ENCODE measurements around the gene NCOA7.

NCOA7 gene, protein sequence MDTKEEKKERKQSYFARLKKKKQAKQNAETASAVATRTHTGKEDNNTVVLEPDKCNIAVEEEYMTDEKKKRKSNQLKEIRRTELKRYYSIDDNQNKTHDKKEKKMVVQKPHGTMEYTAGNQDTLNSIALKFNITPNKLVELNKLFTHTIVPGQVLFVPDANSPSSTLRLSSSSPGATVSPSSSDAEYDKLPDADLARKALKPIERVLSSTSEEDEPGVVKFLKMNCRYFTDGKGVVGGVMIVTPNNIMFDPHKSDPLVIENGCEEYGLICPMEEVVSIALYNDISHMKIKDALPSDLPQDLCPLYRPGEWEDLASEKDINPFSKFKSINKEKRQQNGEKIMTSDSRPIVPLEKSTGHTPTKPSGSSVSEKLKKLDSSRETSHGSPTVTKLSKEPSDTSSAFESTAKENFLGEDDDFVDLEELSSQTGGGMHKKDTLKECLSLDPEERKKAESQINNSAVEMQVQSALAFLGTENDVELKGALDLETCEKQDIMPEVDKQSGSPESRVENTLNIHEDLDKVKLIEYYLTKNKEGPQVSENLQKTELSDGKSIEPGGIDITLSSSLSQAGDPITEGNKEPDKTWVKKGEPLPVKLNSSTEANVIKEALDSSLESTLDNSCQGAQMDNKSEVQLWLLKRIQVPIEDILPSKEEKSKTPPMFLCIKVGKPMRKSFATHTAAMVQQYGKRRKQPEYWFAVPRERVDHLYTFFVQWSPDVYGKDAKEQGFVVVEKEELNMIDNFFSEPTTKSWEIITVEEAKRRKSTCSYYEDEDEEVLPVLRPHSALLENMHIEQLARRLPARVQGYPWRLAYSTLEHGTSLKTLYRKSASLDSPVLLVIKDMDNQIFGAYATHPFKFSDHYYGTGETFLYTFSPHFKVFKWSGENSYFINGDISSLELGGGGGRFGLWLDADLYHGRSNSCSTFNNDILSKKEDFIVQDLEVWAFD

DNA sequence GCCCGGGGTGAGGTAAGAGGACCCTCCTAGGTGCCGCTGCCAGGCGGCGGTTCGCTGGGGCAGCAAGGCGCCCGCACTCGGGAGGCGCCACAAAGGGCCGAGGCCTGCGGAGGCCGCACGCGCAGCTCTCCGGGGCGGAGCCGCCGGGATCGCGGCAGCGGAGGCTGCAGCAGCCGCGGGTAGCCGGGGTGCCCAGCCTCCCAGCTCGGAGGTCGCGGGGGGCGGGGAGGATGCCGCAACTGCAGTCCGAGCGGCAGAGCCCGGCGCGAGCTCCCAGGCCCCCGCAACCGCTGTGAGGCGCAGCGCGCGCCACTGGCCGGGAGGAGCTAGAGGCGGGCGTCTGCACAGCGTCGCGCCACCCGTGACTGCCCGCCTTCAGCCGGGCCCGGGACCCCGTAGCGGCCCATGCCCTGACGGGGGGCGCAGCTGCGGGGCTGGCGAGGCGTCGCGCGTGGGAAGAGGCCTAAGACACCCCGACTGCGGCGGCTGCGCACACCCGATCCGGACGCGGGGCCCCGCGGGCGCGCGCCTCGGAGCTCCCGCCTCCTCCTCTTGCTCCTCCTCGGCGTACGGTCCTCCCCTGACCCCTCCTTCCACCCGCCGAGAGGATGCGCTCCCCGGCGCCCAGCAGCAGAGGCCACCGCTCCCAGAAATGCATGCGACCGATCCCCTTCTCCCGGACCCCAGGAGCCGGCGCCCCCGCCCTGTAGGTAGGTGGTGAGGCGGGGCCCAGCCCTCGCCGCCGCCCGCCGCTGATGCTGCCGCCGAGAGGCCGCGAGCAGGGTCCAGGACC, at the start of gene NCOA7:
NCOA7 (plus strand) TSS at position 603 of the 793 bp plus-strand sequence. CDS start 24,395 bp downstream, outside the sequence.
- DNase-seq (ENCODE audit: low read depth in 2 of 2), result peak; percentile 58 to 66

DNA sequence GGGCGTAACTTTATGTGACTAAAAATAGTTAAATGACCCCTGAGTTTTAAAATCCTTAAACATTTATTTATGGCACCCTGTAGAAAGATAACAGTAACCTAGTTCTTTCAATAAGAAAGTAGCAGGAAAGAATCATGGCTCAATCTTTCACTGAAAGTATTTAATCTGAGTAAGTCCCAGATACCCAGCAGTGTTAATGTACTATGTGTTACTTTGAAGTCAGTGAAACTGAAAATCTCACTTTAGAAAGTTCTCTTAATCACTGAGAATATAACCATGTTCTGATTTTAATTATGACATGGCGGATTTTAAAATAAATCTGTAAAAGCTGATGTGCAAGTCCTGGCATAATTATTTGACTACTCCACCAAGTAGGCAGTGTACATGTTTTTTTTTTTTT, 49.4 kb upstream of the NCOA7 start:
- DNase-seq (ENCODE audit: low read depth in 2 of 2), result no peak

DNA sequence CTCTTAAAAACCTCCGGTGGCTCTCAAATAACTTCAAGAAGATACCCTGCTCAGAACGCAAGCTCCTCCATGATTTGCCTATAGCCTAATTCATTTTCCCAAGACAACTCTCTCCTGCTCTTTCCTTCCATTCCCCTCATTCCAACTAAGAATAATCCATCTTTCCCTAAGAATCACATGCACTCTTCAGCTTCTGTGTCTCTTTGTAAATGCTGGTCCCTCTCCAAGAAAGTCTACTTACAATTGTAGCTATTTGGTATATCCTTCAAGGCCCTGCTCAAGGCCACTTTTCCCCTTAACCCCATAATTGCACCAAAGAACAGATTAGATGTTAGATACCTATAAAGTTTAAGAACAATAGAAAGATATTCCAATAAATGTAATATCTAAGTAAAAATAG, 48.7 kb upstream of the NCOA7 start:
- DNase-seq (ENCODE audit: low read depth in 2 of 2), result no peak

DNA sequence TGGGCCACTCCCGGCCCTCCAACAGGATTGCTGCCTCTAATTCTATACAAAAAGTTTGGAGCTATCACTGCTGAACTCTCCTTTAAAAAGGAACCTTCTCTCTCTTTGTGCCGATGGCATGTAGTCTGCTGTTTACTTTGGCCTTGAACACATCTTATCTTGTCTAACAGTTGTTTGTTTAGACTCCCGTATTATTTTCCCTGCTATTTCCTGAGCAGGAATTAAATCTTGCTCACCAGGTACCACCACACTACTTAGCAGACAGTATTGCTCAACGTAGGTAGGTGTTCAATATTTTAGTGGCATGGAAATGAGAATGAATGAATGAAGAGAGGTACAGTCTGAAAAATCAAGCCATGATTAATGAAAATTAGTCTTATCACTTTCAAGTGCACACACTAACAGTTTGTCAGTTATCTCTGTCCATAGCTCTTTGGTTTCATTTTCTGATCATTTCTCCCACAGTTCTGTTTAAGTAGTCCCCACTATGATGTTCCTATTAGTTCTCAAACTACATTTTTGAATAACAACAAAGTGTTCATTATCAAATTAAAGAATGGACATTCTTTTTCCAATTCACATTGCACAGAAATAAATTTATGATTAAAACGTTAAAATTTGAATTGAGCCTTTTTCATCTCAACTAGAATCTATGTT, 48.2 kb upstream of the NCOA7 start:
- no peak for DNase-seq (ENCODE audit: low read depth in 2 of 2)

DNA sequence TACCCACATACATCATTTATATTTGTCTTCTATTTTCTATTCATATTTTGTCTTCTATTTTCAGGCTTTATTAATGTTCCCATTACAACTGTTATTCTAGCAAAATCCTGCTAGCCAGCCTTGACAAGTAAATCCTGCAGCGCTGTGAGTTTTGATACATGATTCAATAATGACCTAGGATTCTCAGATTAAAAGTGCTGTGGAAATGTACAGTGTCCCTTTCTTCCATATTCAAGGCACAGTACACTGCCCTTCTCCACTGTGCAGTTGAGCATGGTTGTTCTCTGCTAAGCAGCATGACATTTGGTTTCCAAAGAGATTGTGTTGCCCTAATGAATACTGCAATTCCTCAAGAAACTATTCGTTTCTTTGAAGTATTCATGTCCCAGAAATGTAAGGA, 47.2 kb upstream of the NCOA7 start:
- DNase-seq (ENCODE audit: low read depth in 2 of 2), result no peak

DNA sequence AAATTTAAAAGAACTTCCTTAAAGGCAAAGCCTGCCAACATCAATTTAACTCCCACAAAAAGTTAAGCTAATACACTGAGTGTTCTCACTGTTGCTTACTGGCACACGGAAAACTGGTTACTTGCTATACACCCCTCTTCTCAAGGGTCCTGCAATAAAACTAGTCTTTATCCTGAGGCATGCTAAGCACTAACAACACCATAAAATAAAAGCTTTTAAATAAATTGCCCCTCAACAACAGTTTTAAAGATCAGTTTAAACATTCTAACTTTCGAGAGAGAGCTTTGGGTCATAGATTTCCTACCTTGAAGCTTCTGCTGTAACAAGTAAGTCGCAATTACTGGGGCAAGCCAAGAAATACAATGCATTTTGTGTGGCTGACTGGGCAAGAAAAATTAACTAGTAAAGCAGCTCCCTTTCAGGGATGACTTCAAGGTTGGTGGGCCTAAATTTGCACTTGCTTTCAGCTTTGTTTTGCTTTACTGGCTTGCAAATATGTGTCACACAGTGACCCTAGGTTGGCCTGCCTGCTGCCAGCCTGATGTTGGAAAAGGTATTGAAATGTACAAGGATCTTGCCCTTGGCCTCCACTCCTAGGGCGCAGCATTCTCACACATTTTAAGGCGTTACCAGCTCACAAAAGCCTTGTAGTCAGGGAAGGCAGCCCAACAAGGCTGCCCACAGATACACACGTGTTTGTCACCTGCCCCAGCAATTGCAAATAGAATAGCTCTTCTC, 45.3 kb upstream of the NCOA7 start:
- no peak for DNase-seq (ENCODE audit: low read depth in 2 of 2)

DNA sequence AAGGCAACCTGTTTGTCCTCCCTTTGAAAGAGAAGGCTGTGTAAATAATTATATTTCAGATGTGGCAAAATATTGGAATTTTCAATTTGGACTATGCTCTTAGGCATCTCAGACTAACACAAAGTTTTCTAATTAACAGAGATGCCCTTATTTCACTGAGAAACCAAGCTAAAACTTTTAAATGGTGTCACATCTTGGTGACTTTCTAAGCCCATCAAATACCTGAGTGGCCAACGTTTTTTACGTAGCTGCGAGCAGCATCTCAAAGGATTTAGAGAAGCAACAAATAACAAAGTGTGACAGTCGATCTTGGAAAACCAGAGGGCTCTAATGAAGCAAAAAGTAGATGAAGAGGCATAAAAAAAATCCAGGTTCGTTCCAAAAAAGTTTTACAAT, 44.7 kb upstream of the NCOA7 start:
- no peak for DNase-seq (ENCODE audit: low read depth in 2 of 2)

DNA sequence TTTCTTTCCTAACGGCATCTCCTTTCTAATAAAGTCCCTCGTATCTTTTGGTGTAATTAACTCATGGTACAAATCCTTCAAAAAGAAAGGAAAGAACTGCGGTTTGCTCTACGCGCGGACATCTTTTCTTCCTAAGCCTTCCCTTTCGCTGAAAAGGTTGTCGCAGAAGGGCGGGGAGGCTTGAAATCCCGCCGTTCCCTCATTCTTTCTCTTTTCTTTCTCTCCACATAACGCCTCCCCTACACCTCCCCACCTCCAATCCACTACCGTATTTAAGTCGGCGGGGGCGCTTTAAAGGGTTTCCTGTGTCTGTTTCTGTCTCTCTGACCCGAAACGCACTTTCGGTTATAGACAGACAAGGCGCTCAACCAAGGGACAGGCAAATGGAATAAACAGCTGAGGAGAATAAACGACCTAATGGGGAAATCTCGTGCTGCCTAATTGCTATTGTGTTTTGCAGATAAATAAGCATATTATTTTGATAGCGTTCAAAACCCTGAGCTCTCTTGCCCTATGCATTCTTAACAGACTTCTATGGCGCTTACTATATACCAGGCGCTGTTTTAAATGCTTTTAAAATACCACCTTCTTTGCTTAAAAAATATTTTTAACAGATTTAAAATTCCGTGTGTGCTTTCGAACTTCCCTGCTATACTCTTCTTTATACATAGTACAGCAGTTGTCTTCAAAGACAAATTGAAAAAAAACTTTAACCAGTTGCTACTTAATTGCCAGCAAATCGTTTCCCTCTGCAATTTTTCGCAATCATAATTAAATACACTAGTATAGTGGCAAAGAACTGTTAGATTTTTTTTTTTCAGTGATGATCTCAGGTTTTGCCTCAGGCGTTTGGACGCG, 43.8 kb upstream of the NCOA7 start:
- DNase-seq (ENCODE audit: low read depth in 2 of 2), result peak; percentile 38 to 60

DNA sequence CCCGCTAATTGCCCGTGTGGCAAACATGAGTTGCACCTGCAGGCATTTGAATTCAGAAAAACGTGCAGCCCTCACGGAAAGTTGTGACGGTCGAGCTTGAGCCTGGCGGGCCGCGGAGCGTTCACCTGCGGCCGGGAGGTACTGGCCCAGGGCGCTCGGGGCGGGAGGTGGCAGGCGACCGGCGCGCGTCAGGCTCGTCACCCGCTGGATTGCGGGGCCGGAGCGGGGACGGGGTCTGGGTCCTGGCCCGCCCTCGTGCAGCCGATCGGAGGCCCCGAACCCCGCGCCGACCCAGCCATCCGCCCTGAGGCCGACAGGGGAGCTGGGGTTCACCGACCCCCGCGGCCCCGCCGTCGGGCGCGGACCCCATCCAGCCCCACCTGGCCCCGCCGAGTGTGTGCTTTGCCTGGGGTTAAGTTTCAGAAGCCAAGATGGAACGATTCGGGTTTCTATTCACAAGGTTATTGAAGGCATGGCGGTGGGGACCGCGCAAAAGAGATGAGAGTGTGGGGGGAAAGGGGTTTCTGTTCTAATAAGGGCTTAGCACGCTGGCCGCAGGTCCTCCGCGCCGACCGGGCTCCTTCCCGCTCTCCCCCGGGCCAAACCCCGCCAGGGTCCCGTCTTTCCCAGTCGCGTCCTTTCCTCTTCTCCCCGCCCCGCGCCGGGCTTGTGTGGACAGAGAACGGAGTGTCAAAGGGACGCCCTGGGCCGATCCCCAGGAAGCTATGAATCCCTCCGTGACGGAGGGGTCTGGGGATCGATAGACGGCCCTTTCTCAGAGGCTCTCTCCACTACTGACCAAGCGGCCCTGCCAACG, 43.0 kb upstream of the NCOA7 start:
- DNase-seq (ENCODE audit: low read depth in 2 of 2), result no peak

DNA sequence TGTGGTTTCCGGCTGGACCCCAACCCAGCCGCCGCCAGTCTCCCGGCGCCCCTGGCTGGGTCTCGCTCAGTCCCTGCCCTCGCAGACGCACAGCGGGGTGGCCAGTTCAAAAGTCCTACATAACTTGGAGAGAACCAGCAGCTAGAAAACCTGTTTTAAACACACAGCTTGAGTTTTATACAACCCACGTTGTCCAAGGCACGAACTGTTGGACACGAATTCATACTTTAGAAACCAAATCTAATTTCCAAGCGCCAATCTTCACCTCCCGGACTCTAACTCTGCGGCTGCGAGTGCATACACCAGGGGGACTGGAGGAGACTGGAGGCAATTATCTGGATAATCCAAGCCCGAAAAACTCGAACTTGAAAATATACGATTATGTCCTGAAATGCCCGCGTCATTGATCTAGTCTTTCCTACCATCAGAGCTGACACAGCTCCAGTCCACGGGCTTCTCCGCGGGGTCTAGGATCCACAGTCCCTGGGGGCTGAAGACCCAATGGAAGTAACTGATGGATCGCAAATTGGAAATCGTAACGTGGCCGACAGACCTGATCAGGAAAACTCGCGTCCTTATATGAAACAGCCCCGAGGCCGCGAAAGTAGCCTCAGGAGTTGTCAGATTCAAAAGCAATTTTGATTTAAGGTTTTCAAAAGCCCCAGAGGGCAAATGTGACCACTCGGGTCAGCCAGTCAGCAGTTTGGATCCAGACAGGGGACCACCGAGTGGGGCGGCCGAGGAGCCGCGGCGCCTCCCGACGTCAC, 42.2 kb upstream of the NCOA7 start:
- DNase-seq (ENCODE audit: low read depth in 2 of 2), result no peak

DNA sequence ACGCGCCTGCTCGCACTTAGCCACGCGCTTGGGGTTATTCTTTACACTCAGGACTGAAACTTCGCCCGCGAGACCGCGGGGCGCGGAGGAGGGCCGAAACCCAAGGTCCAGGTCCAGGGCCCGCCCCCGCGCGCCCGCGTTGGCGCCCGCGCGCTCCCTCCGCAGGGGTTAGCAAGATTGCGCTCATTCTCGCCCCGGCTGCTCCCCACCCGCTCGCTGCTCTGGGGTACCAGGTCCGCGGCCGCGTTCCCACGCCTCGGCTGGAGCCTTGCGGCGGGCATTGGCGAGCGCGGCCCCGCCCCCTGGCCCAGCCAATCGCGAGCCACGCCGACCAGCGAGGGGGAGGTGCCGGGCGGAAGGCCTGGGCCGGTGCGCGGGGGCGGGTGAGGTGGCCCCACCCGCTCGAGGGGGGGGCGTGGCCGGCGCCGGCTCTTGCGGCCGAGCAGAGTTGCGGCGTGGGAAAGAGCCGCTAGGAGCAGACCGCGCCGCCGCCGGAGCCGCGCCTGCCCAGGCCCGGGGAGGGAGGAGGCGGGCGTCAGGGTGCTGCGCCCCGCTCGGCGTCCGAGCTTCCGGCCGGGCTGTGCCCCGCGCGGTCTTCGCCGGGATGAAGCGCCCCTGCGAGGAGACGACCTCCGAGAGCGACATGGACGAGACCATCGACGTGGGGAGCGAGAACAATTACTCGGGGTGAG, 41.4 kb upstream of the NCOA7 start, which contains the start of gene HEY2:
HEY2 (plus strand) TSS at position 460 of the 692 bp plus-strand sequence; CDS start at position 605, 145 bp downstream.
- peak; percentile 72 to 81 for DNase-seq (ENCODE audit: low read depth in 2 of 2)

DNA sequence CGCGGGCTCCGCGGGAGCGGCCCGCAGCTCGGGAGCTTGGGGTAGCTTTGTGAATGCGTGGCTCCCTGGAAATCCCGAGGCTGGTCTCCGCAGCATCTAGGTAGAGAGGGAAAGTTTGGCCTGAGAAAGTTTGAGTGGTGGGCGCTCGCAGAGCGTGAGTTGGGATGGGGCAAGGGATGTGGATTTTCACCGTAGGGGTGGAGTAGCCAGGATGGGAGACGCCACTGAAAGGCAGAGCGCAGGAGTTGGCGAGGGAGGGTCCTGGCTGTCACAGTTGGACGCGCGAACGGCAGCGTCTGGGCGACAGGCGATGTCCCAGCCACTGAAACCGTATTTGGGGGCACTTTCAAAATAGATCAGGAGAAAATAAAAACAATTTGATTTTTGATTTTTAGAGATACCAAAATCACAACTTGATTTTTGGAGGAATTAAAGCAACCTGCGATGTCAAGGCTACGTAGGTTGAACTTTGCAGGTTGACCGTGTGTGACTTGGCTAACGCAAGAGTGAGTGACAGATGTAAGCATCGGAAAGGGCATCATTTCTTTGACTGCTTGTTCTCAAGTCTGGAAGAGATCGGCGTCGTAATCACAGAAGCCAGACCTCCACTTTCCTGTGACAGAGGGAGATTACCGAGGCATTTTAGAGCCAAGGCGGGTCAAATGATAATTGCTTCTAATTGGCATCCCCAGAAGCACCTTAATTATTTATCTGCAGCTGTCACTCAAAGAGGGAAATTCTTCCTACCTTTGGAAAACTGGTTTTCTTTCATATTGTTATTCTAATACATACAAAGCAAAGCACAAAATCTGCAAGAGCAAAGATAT, 40.7 kb upstream of the NCOA7 start:
- DNase-seq (ENCODE audit: low read depth in 2 of 2), result no peak

DNA sequence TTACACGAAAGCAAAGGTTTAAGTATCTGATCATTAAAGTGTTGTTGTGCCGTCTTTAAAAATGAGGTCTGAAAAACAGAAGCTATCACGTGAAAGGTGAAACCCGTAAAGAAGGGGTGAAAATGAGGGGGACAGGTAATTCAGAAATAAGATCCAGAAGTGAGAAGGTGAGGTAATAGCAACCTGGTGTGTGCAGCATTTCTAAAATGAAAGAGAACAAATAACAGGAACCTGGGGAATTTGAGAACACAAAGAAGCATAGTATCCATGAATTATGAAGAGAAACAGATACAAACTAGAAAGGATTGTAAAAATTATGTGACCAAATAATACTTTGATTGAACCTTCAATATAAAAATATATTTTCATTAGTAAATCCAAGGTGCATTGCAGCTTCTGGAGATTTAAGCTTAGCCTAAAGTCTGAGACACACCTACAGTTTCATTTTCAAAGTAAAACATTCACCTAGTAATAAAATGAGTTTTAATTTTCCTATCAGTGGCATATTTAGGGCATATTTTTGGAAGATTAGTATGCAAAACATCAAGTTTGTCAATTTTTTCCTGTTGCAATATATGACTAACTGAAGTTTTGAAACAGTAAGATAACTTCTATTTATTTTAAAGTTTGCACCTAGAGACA, 39.9 kb upstream of the NCOA7 start:
- no peak for DNase-seq (ENCODE audit: low read depth in 2 of 2)

DNA sequence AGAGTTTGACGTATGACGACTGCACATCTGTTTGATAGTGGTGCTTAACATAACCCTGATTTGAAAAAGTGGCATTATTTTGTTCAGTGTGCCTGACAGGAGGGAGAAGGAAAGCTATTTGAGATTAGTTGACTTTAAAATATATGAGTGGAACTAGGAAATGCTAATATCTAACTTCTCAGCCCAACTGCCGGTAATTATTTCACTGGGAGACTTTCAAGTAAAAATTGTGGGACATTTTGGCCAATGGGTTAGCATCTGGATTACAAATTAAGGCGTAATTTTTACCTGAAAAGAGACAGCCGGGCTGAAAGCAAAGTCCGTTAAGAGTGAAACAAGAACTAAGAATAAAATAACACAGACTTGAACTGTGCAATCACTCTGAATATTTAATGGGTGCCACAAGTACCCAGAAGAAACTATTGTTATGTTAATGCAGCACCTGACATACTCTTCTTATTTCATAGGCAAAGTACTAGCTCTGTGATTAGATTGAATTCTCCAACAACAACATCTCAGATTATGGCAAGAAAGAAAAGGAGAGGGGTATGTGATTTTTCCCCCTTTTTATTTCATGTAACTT, 39.3 kb upstream of the NCOA7 start:
- DNase-seq (ENCODE audit: low read depth in 2 of 2), result no peak

DNA sequence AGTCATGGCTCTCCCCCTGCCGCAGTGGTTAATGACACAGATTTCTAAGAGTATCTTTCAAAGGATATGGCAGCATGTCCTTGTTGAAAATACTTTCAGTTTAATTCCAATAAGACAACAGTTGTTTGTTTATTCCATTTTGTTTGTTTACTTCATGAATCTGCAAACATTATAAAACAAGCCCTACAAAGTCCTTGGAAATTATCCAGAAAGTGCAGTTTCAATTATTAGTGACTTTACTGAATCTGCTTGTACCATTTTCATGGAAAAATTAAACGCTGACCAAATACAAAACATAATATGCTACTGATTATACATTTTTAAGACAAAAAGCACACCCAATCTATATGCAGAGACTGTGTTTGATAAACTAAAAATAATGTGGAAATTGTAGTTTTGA, 38.0 kb upstream of the NCOA7 start:
- no peak for DNase-seq (ENCODE audit: low read depth in 2 of 2)
